Activated naive CD8-positive, alpha-beta T cell treated with anti-CD3 and anti-CD28 coated beads, Interleukin-2, amount 50 U/mL, for 24 hours (primary cell): ENCODE data around the gene GTF2I.
"Not testable (repeated sequence)": the region's sequence is repeated elsewhere in the genome, so short reads cannot be mapped to it uniquely, and the experiment has no call there.

Experiments used
- ATAC-seq: fragments of 150-1000 bp; cut with Tn5 transposase; one replicate; pipeline ENCODE4 v1.10.0; 2021
- DNase-seq: peaks from one replicate; pipeline ENCODE4 v3.0.0; 2021
- H3K27ac Mint-ChIP-seq: one replicate; pipeline ENCODE4 v1.8.0; 2021; ENCODE audit warnings: mild to moderate bottlenecking, mixed read lengths
- H3K27me3 Mint-ChIP-seq: one replicate; pipeline ENCODE4 v1.8.0; 2021; ENCODE audit warnings: mixed read lengths
- H3K36me3 Mint-ChIP-seq: one replicate; pipeline ENCODE4 v1.8.0; 2021; ENCODE audit warnings: low read depth, mixed read lengths
- H3K4me1 Mint-ChIP-seq: one replicate; pipeline ENCODE4 v1.8.0; 2021; ENCODE audit warnings: mixed read lengths
- H3K4me3 Mint-ChIP-seq: one replicate; pipeline ENCODE4 v1.8.0; 2021; ENCODE audit warnings: mild to moderate bottlenecking, moderate library complexity, mixed read lengths
- H3K9me3 Mint-ChIP-seq: one replicate; pipeline ENCODE4 v1.8.0; 2021; ENCODE audit warnings: mixed read lengths

GTF2I gene

GRCh38 chr7:74650493-74651132 lies 6.9 kb upstream of the GTF2I start:
- not testable (repeated sequence) for H3K9me3 Mint-ChIP-seq

DNA sequence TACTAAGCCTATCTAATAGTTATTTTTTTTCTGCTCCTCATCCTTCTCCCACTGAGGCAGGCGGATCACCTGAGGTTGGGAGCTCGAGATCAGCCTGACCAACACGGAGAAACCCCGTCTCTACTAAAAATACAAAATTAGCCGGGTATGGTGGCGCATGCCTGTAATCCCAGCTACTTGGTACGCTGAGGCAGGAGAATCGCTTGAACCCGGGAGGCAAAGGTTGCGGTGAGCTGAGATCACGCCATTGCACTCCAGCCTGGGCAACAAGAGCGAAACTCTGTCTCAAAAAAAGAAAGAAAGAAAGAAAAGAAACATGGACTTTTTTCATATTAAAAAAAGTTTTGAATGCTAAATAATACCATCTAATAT lies 6.4 kb upstream of the GTF2I start:
- not testable (repeated sequence) for H3K36me3 Mint-ChIP-seq, H3K9me3 Mint-ChIP-seq, H3K27me3 Mint-ChIP-seq, ATAC-seq, DNase-seq
- Mint-ChIP-seq H3K4me3 (peak overlapping the region; percentile 94), H3K27ac (peak overlapping the region; percentile 96), H3K4me1 (peaks cover 54% of the 10 kb centered on the region)

More at GRCh38 chr7:74650493-74651132, 6.9 kb upstream of the GTF2I start:
- H3K4me1 Mint-ChIP-seq, result peaks cover 48% of the 10 kb centered on the region
- peak; percentile 80 for ATAC-seq
- H3K27ac Mint-ChIP-seq, result peak overlapping the region; percentile 96
- DNase-seq, H3K36me3 Mint-ChIP-seq, H3K27me3 Mint-ChIP-seq: not testable (repeated sequence)
- H3K4me3 Mint-ChIP-seq, result peak overlapping the region; percentile 94

- peaks cover 61% of the 10 kb centered on the region for H3K4me1 Mint-ChIP-seq
- no peak for ATAC-seq
- DNase-seq, result no peak
- H3K9me3 Mint-ChIP-seq, result no peaks in the 10 kb centered on the region
- H3K4me3 Mint-ChIP-seq, result no peak overlapping the region
- peak overlapping the region; percentile 35 for H3K27ac Mint-ChIP-seq
- H3K27me3 Mint-ChIP-seq, result no peaks in the 10 kb centered on the region
- H3K36me3 Mint-ChIP-seq, result peaks cover 9% of the 10 kb centered on the region
Observed at GRCh38 chr7:74653686-74654181, 3.8 kb upstream of the GTF2I start.

DNA sequence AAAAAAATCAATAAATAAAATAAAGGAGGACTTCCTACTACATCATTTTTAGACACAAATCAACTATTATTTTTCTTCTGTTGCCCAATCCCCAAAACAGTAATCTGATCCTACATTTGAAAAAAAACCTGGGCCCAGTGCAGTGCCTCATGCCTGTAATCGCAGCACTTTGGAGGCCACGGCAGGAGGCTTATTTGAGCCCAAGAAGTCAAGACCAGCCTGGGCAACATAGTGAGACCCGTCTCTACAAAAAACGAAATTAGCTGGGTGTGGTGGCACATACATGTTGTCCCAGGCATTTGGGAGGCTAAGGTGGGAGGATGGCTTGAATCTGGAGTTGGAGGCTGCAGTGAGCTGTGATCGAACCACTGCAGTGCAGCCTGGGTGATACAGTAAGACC lies 2.7 kb upstream of the GTF2I start:
- Mint-ChIP-seq H3K4me3 (peak overlapping the region; percentile 88), H3K36me3 (peaks cover 15% of the 10 kb centered on the region), H3K4me1 (peaks cover 59% of the 10 kb centered on the region), H3K9me3 (no peaks in the 10 kb centered on the region), H3K27me3 (no peaks in the 10 kb centered on the region), H3K27ac (peak overlapping the region; percentile 89)
- ATAC-seq (no peak), DNase-seq (no peak)

- no peaks in the 10 kb centered on the region for H3K27me3 Mint-ChIP-seq
- peaks cover 60% of the 10 kb centered on the region for H3K4me1 Mint-ChIP-seq
- H3K4me3 Mint-ChIP-seq, result peak overlapping the region; percentile 88
- DNase-seq, result no peak
- peak overlapping the region; percentile 89 for H3K27ac Mint-ChIP-seq
- no peaks in the 10 kb centered on the region for H3K9me3 Mint-ChIP-seq
- no peak for ATAC-seq
- H3K36me3 Mint-ChIP-seq, result peaks cover 15% of the 10 kb centered on the region
Observed at GRCh38 chr7:74655324-74655723, 2.2 kb upstream of the GTF2I start.

DNA sequence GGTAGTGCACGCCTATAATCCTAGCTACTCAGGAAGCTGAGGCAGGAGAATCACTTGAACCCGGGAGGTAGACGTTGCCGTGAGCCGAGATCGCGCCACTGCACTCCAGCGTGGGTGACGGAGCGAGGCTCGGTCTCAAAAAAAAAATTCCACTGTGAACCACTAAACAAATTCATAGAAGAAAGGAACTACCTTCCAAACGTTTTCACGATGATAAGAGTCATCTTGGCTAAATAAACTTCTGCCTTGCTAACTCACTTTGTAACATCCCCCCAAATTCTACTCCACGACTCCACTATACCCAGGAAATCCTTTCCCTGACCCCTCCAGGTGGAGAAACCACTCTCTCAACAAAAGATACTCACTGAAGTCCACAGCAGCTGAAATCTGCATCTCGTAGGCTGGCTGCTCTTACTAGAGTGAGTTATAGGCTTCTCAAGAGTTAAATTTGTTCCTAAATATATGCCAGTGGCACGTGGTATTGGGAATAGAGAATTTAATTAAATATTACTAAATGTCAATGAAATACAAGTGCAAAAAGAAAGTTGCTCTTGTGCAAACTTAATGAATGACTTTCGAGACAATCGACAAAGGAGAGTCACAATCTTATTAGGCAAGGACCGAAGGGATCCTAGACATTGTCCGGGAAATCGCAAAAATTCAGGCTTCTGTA lies 1.6 kb upstream of the GTF2I start:
- DNase-seq (no peak), ATAC-seq (no peak)
- Mint-ChIP-seq H3K27me3 (no peaks in the 10 kb centered on the region), H3K4me1 (peaks cover 61% of the 10 kb centered on the region), H3K9me3 (no peaks in the 10 kb centered on the region), H3K36me3 (peaks cover 18% of the 10 kb centered on the region), H3K4me3 (peak overlapping the region; percentile 88), H3K27ac (peak overlapping the region; percentile 89)

GRCh38 chr7:74656441-74656836 lies 1.1 kb upstream of the GTF2I start:
- Mint-ChIP-seq H3K27me3 (no peaks in the 10 kb centered on the region), H3K4me1 (peaks cover 63% of the 10 kb centered on the region), H3K36me3 (peaks cover 22% of the 10 kb centered on the region), H3K27ac (peak overlapping the region; percentile 89), H3K4me3 (peak overlapping the region; percentile 88), H3K9me3 (no peaks in the 10 kb centered on the region)
- peak; percentile 75 for DNase-seq
- no peak for ATAC-seq

DNA sequence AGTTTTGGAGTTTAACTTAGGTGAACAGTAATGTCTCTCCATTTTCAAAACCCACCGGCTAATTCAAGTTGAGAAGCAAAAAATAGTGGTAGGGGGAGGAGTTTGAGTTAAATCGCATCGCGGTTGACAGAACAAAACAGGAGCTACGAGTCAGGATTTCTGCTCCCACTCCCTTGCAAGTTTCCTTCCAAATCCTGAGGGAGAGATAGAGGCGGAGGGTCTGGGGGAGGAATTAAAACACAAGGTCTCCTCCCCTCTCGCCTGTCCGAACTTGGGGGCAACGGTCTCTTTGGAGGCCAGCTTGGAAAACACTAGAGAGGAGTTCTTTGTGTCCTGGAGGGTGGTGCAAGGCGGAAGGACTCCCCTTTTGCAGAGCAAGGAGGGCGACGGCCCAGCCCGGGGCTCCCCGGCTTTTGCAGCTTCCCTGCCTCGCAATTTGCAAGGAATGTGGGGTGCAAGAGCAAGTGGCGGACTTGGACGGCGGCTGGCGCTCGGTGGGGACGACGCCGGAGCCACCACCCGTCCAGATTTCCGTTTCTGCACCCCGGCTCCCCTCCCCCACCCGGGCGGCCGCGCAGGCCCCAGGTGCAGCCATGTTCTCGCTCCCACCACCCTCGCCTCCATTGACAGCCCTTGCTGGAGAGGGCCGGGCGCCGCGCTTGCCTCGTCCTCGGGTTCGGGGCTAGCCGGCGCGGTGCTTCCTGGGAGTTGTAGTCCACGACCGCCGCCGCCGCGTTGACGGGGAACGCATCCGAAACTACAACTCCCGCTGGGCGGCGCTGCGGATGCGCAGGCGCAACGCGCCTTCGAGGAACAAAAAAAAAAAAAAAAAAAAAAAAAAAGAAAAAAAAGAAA lies 454 bp upstream of the GTF2I start:
- peaks cover 63% of the 10 kb centered on the region for H3K4me1 Mint-ChIP-seq
- H3K9me3 Mint-ChIP-seq, result no peaks in the 10 kb centered on the region
- peak overlapping the region; percentile 89 for H3K27ac Mint-ChIP-seq
- peak; percentile 99 for DNase-seq
- peak overlapping the region; percentile 88 for H3K4me3 Mint-ChIP-seq
- H3K27me3 Mint-ChIP-seq, result no peaks in the 10 kb centered on the region
- peak; percentile 78 for ATAC-seq
- H3K36me3 Mint-ChIP-seq, result peaks cover 22% of the 10 kb centered on the region

GRCh38 chr7:74658178-74659004 lies 873 bp downstream of the GTF2I start:
- Mint-ChIP-seq H3K36me3 (peaks cover 26% of the 10 kb centered on the region), H3K27me3 (no peaks in the 10 kb centered on the region), H3K4me1 (peaks cover 74% of the 10 kb centered on the region), H3K27ac (peak overlapping the region; percentile 98), H3K9me3 (no peaks in the 10 kb centered on the region), H3K4me3 (peak overlapping the region; percentile 87)
- ATAC-seq, result peak; percentile 70
- peak; percentile 94 for DNase-seq

DNA sequence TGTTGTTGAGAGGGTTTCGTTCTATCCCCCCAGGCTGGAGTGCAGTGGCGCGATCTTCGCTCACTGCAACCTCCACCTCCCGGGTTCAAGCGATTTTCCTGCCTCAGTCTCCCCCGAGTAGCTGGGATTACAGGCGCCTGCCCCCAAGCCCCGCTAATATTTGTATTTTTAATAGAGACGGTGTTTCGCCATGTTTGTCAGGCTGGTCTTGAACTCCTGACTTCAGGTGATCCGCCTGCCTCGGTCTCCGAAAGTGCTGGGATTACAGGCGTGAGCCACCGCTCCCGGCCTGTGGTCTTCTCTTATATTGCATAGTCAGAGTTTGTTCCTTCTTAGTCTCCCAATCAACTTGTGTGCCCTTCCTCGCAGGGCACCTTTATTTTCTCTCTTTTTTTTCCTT lies 2.7 kb downstream of the GTF2I start:
- Mint-ChIP-seq H3K4me1 (peaks cover 73% of the 10 kb centered on the region), H3K27ac (peak overlapping the region; percentile 98), H3K36me3 (peaks cover 31% of the 10 kb centered on the region), H3K4me3 (peak overlapping the region; percentile 87)
- H3K27me3 Mint-ChIP-seq, ATAC-seq, H3K9me3 Mint-ChIP-seq, DNase-seq: not testable (repeated sequence)

DNA sequence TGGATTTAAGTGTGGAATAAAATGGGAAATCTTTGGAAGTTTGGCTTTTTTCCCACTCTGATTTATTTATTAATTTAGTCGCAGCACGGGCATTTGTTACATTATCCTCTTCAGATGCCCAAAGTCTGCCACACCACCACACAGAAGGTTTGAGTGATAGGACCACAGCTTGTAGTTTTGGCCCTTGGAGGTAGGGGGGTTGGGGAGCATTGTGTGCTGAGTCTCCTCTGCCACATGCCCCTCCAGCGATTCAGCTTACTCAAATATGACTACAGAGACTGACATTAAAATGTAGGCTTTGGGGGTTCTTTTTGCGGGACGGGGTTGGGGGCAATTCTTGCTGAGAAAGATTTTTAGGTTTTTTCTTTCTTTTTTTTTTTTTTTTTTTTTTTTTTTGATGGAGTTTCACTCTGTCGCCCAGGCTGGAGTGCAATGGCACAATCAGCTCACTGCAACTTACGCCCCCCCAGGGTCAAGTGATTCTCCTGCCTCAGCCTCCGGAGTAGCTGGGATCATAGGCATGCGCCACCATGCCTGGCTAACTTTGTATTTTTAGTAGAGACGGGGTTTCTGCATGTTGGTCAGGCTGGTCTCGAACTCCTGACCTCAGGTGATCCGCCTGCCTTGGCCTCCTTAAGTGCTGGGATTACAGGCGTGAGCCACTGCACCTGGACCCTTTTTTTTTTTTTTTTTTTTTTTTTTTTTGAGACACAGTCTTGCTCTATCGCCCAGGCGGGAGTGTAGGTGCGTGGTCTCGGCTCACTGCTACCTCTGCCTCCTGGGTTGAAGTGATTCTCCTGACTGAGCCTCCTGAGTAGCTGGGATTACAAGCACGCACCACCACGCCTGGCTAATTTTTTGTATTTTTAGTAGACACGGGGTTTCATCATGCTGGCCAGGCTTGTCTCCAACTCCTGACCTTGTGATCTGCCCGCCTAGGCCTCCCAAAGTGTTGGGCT lies 4.6 kb downstream of the GTF2I start:
- Mint-ChIP-seq H3K4me3 (peak overlapping the region; percentile 21), H3K27ac (peak overlapping the region; percentile 46), H3K4me1 (peaks cover 70% of the 10 kb centered on the region), H3K36me3 (peaks cover 47% of the 10 kb centered on the region)
- ATAC-seq, H3K9me3 Mint-ChIP-seq, DNase-seq, H3K27me3 Mint-ChIP-seq: not testable (repeated sequence)

DNA sequence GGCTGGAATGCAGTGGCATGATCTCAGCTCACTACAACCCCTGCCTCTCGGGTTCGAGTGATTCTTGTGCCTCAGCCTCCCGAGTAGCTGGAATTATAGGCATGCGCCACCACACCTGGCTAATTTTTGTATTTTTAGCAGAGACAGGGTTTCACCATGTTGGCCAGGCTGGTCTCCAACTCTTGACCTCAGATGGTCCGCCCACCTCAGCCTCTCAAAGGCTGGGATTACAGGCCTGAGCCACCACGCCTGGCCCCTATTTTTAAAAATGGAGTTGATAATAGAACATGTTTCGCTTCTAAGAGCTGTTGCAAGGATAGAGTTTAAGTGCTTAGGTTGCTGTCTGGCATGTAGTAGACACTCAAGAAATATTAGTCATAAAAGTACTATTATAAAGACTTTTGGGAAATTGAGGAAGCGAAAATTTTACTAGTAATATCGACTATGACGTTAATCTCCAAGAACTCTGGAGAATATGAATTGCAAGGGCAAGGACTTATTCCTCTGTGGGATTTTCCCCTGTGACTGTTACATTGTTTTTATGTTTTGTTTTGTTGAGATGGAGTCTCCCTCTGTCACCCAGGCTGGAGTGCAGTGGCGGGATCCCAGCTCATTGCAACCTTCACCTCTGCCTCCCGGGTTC lies 7.9 kb downstream of the GTF2I start:
- H3K27ac Mint-ChIP-seq, result no peak overlapping the region
- no peaks in the 10 kb centered on the region for H3K27me3 Mint-ChIP-seq
- DNase-seq (no peak), ATAC-seq (no peak)
- H3K4me3 Mint-ChIP-seq, result no peak overlapping the region
- H3K9me3 Mint-ChIP-seq, result no peaks in the 10 kb centered on the region
- H3K4me1 Mint-ChIP-seq, result peaks cover 77% of the 10 kb centered on the region
- peaks cover 54% of the 10 kb centered on the region for H3K36me3 Mint-ChIP-seq

DNA sequence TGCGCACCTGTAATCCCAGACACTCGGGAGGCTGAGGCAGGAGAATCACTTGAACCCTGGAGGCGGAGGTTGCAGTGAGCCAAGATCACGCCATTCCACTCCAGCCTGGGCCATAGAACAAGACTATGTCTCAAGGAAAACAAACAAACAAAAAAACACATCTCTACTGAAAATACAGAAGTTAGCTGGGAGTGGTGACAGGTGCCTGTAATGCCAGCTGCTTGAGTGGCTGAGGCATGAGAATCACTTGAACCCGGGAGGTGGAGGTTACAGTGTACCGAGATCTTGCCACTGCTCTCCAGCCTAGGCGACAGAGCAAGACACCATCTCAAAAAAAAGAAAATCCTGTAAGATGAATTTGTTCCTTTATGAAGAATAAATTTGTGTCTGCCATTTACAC lies 9.5 kb downstream of the GTF2I start:
- not testable (repeated sequence) for H3K4me3 Mint-ChIP-seq, H3K9me3 Mint-ChIP-seq, H3K27ac Mint-ChIP-seq, ATAC-seq, H3K27me3 Mint-ChIP-seq, DNase-seq
- peaks cover 71% of the 10 kb centered on the region for H3K4me1 Mint-ChIP-seq
- peaks cover 47% of the 10 kb centered on the region for H3K36me3 Mint-ChIP-seq
